Activated effector memory CD4-positive, alpha-beta T cell treated with Interleukin-2 at 50 U/mL for 16 hours (primary cell): ENCODE results near the gene CCDC188.
"Not testable (repeated sequence)": the region's sequence is repeated elsewhere in the genome, so short reads cannot be mapped to it uniquely, and the experiment has no call there.

Experiments
- DNase-seq: peaks from one replicate; pipeline ENCODE4 v3.0.0-alpha.2; 2020

Gene CCDC188

DNA sequence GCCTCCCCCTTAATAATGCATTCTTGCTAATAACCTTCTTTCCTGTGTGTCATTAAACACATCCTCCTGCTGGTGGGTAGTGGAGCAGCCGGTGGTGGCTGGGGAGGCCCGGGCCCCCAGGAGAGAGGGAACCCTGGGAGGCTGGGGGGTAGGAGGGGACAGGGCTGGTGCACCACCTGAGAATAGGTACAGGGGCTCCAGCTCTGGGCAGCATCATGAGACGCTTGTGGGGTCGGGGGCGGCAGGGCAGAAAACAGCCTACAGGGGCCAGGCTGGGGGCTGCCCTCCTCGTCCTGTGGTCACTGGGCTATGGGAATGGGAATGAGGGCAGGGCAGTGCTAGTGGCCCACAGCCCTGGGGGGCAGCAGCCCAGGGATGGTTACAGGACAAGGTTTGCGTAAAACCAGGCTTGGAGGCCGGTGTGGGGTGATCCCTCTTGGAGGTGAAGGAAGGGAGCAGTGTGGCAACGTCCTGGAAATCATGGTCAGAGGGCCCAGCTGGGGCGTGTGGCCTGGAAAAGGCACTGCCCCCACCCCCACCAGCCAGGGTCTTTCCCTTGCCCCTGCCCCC lies 18.5 kb upstream of the CCDC188 start:
- no peak for DNase-seq

- no peak for DNase-seq
Observed at GRCh38 chr22:20167643-20168322, 16.9 kb upstream of the CCDC188 start.

DNA sequence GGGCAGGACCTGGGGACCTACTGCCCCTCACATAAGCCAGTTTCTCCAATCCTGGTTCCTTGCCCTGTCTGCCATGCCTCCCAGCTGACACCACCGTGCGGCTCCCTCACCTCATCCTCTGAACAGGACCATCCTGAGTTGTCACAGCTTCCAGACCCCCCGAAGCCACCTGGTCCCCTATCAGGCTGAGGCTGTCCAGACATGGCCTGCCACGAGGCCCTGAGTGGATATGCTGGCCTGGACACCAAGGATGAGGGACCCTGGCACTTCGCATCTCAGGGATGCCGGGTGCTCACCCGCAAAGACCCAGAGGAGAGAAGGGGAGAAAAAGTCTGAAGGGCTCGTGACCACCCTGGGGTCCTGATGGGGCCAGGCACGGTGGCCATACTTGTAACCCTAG lies 15.8 kb upstream of the CCDC188 start:
- no peak for DNase-seq

- DNase-seq: no peak
Observed at GRCh38 chr22:20165913-20166312, 15.1 kb upstream of the CCDC188 start.

DNA sequence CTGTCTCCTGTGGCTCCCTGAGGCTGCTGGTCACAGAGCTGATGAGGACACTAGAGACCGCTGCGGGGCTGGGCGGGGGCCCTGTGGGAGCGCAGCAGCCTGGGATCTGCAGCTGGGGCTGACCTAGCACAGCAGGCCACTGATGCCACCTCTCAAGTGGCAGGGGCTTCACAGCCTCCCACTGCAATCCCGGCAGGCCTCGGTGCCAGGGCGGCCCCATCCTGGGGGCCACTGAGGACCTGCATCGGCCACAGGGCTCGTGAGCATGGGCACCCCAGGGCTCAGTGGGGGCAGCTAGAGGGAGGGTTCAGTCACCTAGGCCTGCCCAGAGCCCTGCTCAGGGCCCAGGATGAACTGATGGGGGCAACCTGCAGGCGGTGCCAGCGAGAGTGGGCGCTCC lies 14.6 kb upstream of the CCDC188 start:
- no peak for DNase-seq

DNA sequence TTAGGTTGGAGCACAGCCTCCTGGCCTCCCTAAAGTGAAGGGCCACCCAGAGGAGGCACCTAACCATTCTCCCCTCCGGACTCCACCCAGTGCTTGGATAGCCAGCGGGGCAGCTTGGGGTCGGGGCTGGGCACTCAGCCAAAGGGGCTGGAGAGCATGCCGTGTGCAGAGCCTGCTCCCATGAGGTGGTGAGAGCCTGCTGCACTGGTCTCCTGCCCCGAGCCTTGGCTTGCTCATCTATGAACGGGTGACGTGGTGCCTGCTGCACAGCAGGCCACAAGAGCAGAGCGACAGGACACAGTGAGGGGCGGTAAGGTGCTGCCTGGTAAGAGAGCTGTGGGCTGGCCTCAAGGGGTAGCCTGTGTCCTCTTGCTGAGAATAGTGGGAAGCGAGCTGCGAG lies 14.0 kb upstream of the CCDC188 start:
- DNase-seq: no peak

DNA sequence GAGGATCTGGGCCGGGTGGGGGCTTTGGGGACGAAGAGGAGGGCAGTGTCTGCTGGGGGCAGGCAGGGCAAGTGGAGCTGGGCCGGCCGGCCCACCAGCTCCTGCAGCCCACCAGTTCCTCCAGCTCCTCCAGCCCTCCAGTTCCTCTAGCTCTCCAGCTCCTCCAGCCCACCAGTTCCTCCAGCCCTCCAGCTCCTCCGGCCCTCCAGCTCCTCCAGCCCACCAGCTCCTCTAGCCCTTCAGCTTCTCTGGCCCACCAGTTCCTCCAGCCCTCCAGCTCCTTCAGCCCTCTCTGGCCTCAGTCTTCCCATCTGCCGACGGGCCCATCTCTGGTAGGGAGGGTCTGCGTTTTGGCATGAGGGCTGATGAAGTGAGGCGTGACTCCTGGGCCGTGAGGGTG lies 9.2 kb upstream of the CCDC188 start:
- DNase-seq: no peak

- not testable (repeated sequence) for DNase-seq
Observed at GRCh38 chr22:20159531-20159930, 8.7 kb upstream of the CCDC188 start.

- no peak for DNase-seq
Observed at GRCh38 chr22:20159076-20159475, 8.2 kb upstream of the CCDC188 start.

DNA sequence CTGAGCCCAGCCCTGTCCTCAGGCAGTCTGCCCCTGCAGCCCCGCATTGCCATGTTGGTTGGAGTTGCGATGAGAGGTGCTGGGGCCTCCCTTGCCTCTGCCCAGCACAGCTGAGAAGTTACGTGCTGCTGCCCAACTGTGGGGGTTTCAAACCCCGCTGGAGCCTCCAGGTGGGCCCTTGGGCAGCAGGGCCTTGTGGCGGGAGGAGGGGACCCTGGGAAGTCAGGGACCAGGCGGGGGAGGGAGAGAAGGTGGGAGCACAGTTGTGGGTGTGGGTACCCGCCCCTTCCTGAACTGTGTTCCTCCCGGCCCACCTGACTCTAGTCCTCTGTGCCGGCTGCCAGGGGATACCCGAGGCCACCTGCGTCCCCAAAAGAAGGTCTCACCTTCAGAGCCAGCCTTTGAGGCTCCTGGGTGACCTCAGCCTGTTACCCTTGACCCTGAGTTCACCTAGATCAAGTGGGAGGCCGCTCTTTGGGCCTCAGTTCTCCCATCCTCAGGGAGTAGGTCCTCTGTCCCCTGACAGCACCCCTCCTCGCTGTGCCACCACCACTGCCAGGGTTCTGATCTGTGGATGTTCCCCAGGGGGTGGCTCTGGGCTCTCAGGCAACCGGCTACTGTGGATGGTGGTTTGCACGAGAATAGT lies 7.7 kb upstream of the CCDC188 start:
- DNase-seq: no peak

DNA sequence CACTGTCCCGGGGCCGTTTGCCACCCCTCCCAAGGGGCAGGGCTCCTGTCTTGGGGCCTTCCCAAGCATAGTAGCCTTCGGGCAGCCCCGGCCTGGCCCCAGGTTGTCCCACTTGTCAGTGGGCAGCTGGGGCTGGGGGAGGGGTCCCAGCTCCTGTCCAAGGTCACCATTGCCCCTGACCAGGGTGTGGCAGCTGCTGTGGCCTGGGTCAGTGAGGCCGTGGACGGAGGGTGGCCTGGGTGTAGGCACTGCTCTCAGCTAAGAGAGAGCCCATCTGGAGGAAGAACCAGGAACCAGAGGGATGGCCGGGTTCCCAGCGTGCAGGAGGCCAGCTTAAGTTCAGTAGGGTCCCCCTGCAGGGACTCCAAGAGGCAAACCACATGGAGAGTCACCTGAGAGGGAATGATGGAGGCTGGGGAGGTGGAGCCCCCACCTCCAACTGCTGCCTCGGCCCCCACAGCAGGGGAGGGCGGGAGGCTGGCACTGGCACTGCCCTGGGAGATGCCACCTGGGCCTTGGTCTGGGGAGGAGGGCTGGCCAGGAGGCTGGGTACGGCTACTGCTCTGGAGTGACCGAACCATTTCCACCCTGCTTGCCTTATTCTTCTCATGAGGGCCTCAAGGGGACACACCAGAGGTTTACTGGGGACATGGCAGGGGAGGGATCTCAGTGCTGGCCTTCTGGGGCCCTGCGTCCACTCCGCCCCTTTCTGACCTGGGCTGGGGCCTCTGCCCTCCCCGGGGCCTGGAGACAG lies 6.8 kb upstream of the CCDC188 start:
- no peak for DNase-seq

DNA sequence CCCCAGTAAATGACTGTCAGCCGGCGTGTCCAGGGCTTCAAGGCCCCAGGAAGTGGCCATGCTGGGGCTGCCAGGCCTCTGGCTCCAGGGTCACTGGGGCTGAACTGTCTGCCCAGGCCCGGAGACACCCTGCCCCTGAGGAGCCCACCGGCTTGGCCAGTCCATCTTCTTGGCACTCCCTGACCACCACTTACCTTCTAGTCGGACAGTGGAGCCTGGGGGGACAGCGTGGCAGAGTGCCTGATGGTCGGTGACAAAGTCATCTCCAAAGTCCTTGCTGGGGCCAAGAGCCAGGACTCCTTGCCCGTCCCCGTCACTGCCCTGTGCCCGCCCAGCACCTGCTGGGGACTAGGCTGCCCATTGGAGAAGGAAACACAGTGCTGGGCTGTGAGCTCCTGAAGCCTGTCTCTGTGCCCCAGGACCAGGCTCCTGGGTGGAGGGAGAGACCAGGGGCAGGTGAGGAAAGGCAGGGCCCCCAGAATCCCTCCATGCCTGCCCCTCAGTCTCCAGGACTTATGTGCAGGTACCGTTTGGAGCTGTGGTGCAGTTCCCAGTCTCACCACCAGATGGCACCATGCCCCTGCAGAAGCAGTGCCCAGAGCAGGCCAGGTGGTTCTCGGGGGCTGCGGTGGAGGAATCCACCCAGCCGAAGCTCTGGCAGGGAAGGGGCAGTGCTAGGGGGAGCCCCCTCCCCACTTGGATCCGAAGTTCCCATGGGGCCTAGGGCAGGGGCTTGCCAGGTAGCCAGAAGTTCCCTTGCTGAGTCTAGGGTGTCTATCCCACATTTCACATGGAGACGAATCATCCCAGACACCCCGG lies 6.0 kb upstream of the CCDC188 start:
- DNase-seq: peak; percentile 74

GRCh38 chr22:20156042-20156389 lies 5.2 kb upstream of the CCDC188 start:
- no peak for DNase-seq

DNA sequence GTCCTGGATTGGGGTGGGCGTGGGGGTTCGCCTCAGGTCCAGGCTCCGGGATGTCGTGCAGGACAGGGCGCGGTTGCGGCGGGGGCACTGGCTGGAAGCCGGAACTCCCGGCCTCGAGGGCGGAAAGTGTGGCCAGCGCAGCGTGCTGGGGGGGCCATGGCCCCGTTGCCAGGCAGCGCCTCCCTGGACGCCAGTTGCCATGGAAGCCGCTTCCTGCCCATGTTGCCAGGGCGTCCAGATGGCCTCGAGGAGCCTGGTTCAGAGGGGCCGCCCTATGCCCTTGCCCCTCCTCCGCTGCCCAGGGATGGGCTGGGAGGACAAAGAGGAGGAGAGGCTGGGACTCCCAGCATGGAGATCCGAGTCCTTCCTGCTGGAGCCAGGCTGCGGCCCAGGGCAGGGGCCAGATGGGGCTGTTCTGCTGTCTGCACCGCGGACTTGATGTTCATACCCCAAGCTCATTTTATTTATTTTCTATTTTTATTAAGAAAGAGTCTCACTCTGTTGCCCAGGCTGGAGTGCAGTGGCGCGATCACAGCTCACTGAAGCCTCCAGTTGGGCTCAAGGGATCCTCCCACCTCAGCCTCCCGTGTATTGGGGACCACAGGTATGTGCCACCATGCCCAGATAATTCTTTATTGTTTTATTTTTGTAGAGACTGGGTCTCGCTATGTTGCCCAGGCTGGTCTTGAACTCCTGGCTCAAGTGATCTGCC lies 4.6 kb upstream of the CCDC188 start:
- DNase-seq: no peak

DNA sequence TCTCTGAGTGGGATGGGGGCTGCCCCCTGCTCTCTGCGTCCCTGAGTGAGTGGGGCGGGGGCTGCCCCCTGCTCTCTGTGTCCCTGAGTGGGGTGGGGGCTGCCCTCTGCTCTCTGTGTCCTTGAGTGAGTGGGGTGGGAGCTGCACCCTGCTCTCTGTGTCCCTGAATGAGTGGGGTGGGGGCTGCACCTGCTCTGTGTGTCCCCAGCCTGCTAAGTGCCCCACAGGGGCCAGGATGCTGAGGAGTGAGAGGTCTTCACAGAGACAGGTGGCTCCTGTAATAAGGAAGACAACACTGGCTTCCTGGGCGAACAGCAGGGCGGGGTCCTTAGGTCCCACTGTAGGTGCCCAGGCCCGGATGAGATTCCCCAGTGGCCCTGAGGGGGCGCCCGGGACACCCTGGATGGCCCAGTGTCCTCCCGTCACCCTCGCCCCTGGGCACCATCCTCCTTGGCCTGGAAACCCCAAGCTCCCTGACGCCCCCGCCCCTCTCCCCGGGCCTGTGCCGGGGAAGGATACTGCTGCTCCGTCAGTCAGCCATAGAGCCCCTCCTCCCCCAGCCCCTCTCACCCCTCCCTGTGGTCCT lies 3.8 kb upstream of the CCDC188 start:
- no peak for DNase-seq

GRCh38 chr22:20153945-20154344 lies 3.1 kb upstream of the CCDC188 start:
- DNase-seq: no peak

- no peak for DNase-seq
Observed at GRCh38 chr22:20152464-20152890, 1.6 kb upstream of the CCDC188 start.

GRCh38 chr22:20151276-20151588 lies 377 bp upstream of the CCDC188 start:
- no peak for DNase-seq

GRCh38 chr22:20149257-20150250 lies 1.3 kb downstream of the CCDC188 start:
- no peak for DNase-seq

GRCh38 chr22:20148414-20148813 lies 2.4 kb downstream of the CCDC188 start:
- DNase-seq: no peak
